ENCODE measurements around the gene PNO1. TPM values are rescaled to one million over a fixed set of nuclear protein-coding genes. Genes with fewer than 3 reads are reported as not detected.

PNO1 gene
- total and polyA plus RNA-seq, 9 of the 15 experiments (the other 6 are each of a cell fraction or from before 2014, with no cell fraction given) = 11.8 to 81.7 (median 41.1) TPM

- Histone ChIP-seq H3K9ac (ENCODE audit: insufficient read depth in 1 of 2, low read depth in 2 of 2, low read length in 2 of 2) (no peak overlapping the region), H3K27ac (ENCODE audit: extremely low read depth, low read depth, low read length) (no peak overlapping the region), H3K4me3 (no peak overlapping the region), H4K20me1 (replicated peaks; ENCODE audit: control insufficient read depth, insufficient read depth, low read length) (no peaks in the 10 kb centered on the region), H3K9me3 (replicated peaks; ENCODE audit: control insufficient read depth, insufficient read depth, low read depth, low read length) (no peaks in the 10 kb centered on the region), H3K36me3 (ENCODE audit: control insufficient read depth, insufficient read depth, low read length) (peaks cover 4% of the 10 kb centered on the region; the same call in 1 of the 3 replicates), H3K27me3 (ENCODE audit: control insufficient read depth in 2 of 2, insufficient read depth in 2 of 2, low read length in 2 of 2) (no peaks in the 10 kb centered on the region), H3K4me2 (ENCODE audit: insufficient read depth, low read length) (no peak overlapping the region), H3K79me2 (ENCODE audit: control insufficient read depth, insufficient read depth, low read length) (no peaks in the 10 kb centered on the region), H3K9me1 (ENCODE audit: control insufficient read depth, insufficient read depth, low read length) (no peaks in the 10 kb centered on the region), H3K4me1 (replicated peaks in 1 of 2; ENCODE audit: control insufficient read depth in 2 of 2, insufficient read depth in 2 of 2, low read length in 2 of 2) (peaks cover 7 to 25% of the 10 kb centered on the region in 2 experiments; a peak in 4 of 5 replicates), H2AFZ (ENCODE audit: low read depth, low read length) (no peak overlapping the region)
- in situ Hi-C loops (cut with MboI) (no loop called here), intact Hi-C loops (cut with micrococcal nuclease) (loop anchor here (2.0 kb wide), 1 partner anchor 23 kb away; the partner anchor contains the start of gene PNO1)
- FAIRE-seq (no peak), DNase-seq (ENCODE audit: extremely low read depth in 1 of 4, low spot score in 3 of 4) (peak in 2 of 4 experiments; percentile 18 to 27), ATAC-seq (no peak)
- peak; percentile 25; the same call in 1 of the 2 replicates for TF ChIP-seq GATA2 (CRISPR knock-in tag; IDR thresholded peaks at IDR 0.05)
- TF ChIP-seq POLR2H (tag; IDR thresholded peaks at IDR 0.05; ENCODE audit: low read depth) = no peak
- TF ChIP-seq NFYB (IDR thresholded peaks at IDR 0.05; ENCODE audit: extremely low read depth, insufficient read length) = peak; percentile 46
- TF ChIP-seq HDAC6 (IDR thresholded peaks at IDR 0.05; ENCODE audit: low read depth, low read length) = no peak
- no peak for TF ChIP-seq RCOR1 (IDR thresholded peaks at IDR 0.05; ENCODE audit: borderline replicate concordance in 1 of 2, low read depth in 2 of 2, low read length in 2 of 2)
- TF ChIP-seq ID3 (CRISPR knock-in tag; IDR thresholded peaks at IDR 0.05) = no peak
- TF ChIP-seq ID3 (tag; IDR thresholded peaks at IDR 0.05) = no peak
- TF ChIP-seq KAT8 (IDR thresholded peaks at IDR 0.05; ENCODE audit: low read depth) = no peak
- TF ChIP-seq KAT2B (IDR thresholded peaks at IDR 0.05; ENCODE audit: low read depth, low read length) = no peak
- no peak for TF ChIP-seq CUX1 (CRISPR knock-in tag; IDR thresholded peaks at IDR 0.05)
- TF ChIP-seq ADNP (tag; IDR thresholded peaks at IDR 0.05) = peak; percentile 37; the same call in 1 of the 2 replicates
- ChIA-PET POLR2A (interaction anchor here (0.7 kb wide), 1 partner anchor 1695 kb away, joined by 3 read pairs; no protein-coding TSS in a partner anchor), CTCF (ENCODE audit: low intra/inter-chr PET ratio) (interaction anchor here (0.6 to 1.3 kb wide), 2 partner anchors 12 to 93 kb away, joined by 3 to 4 read pairs; no protein-coding TSS in a partner anchor)
- no TSS peak for BruUV-seq (replicated peaks)
- WGBS (ENCODE audit: insufficient coverage, low coverage, missing lambda C conversion rate) = 76% methylated on average over 1 of the region's 1 CpG
These were observed 23.6 kb upstream of the PNO1 start for GRCh38 chr2:68134120-68134519.
